GM21423 (cell line): Measurements from ENCODE around the gene MBNL2.

ENCODE experiments used
- ATAC-seq: cut with Tn5 transposase; IDR thresholded peaks from one replicate; pipeline ENCODE4 v1.9.1; 2021; ENCODE audit warnings: mild to moderate bottlenecking, moderate library complexity; ENCODE audit not compliant: unreplicated experiment

Gene MBNL2

GRCh38 chr13:97319113-97319720 is 97.1 kb downstream of the MBNL2 start:
- no peak for ATAC-seq

- ATAC-seq: no peak
Measured at GRCh38 chr13:97321101-97321500, 99.0 kb downstream of the MBNL2 start.

- ATAC-seq: no peak
Measured at GRCh38 chr13:97321616-97322321, 99.6 kb downstream of the MBNL2 start.

GRCh38 chr13:97322740-97323342 is 100.7 kb downstream of the MBNL2 start:
- ATAC-seq: no peak

- ATAC-seq: no peak
Measured at GRCh38 chr13:97324115-97324514, 102.0 kb downstream of the MBNL2 start.

GRCh38 chr13:97325738-97326137 is 103.6 kb downstream of the MBNL2 start:
- ATAC-seq: no peak

- no peak for ATAC-seq
Measured at GRCh38 chr13:97327086-97327485, 105.0 kb downstream of the MBNL2 start.

- ATAC-seq: no peak
Measured at GRCh38 chr13:97327506-97328221, 105.5 kb downstream of the MBNL2 start.

GRCh38 chr13:97328222-97328790 is 106.2 kb downstream of the MBNL2 start:
- ATAC-seq: no peak

GRCh38 chr13:97329331-97329730 is 107.2 kb downstream of the MBNL2 start:
- no peak for ATAC-seq

- no peak for ATAC-seq
Measured at GRCh38 chr13:97330448-97330847, 108.3 kb downstream of the MBNL2 start.

- no peak for ATAC-seq
Measured at GRCh38 chr13:97332742-97333141, 110.6 kb downstream of the MBNL2 start.

GRCh38 chr13:97333983-97334382 is 111.8 kb downstream of the MBNL2 start:
- ATAC-seq: no peak

- ATAC-seq: no peak
Measured at GRCh38 chr13:97334690-97335089, 112.6 kb downstream of the MBNL2 start.

GRCh38 chr13:97335488-97336134 is 113.5 kb downstream of the MBNL2 start:
- ATAC-seq: no peak

GRCh38 chr13:97337985-97338499 is 115.9 kb downstream of the MBNL2 start:
- ATAC-seq: no peak

- ATAC-seq: no peak
Measured at GRCh38 chr13:97338571-97338970, 116.4 kb downstream of the MBNL2 start.

GRCh38 chr13:97339019-97339987 is 117.2 kb downstream of the MBNL2 start:
- ATAC-seq: no peak

- ATAC-seq: peak; percentile 66
Measured at GRCh38 chr13:97339988-97340749, 118.0 kb downstream of the MBNL2 start.
